ENCODE results near the gene MIF4GD. TPM values are rescaled to one million over a fixed set of nuclear protein-coding genes. Genes with fewer than 3 reads are reported as not detected.

MIF4GD gene
- total RNA-seq, 6 experiments from 2014 or later: 7.3 to 21.9 (median 8.2) TPM

DNA sequence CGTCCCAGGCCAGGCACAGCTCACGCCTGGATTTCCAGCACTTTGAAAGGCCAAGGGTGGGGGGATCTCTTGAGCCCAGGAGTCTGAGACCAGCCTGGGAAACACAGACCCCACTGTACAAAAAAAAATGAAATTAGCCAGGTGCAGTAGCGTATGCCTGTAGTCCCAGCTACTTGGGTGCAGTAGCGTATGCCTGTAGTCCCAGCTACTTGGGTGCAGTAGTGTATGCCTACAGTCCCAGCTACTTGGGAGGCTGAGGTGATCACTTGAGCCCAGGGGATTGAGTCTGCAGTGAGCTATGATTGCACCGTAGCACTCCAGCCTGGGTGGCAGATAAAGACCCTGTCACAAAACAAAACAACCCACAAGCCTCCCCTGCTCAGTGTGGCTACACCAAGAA is 45.2 kb upstream of the MIF4GD start:
- Histone ChIP-seq H3K27ac (no peak overlapping the region), H3K9me3 (no peaks in the 10 kb centered on the region), H3K27me3 (no peaks in the 10 kb centered on the region), H3K4me3 (no peak overlapping the region), H3K36me3 (peaks cover 0 to 28% (median 6%) of the 10 kb centered on the region in 4 donors), H3K4me1 (peaks cover 0 to 7% (median 4%) of the 10 kb centered on the region in 4 donors)
- ATAC-seq: no peak
- 61% methylated on average over 5 of the region's 5 CpGs for WGBS (ENCODE audit: insufficient coverage, low coverage, low lambda C conversion rate, missing lambda C conversion rate)
- intact Hi-C loops (cut with DNase I): no loop called here
- DNase-seq: no peak
- no peak for TF ChIP-seq POLR2A (IDR thresholded peaks at IDR 0.05)
- TF ChIP-seq, protein P1, sequence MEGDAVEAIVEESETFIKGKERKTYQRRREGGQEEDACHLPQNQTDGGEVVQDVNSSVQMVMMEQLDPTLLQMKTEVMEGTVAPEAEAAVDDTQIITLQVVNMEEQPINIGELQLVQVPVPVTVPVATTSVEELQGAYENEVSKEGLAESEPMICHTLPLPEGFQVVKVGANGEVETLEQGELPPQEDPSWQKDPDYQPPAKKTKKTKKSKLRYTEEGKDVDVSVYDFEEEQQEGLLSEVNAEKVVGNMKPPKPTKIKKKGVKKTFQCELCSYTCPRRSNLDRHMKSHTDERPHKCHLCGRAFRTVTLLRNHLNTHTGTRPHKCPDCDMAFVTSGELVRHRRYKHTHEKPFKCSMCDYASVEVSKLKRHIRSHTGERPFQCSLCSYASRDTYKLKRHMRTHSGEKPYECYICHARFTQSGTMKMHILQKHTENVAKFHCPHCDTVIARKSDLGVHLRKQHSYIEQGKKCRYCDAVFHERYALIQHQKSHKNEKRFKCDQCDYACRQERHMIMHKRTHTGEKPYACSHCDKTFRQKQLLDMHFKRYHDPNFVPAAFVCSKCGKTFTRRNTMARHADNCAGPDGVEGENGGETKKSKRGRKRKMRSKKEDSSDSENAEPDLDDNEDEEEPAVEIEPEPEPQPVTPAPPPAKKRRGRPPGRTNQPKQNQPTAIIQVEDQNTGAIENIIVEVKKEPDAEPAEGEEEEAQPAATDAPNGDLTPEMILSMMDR (IDR thresholded peaks at IDR 0.05): no peak

DNA sequence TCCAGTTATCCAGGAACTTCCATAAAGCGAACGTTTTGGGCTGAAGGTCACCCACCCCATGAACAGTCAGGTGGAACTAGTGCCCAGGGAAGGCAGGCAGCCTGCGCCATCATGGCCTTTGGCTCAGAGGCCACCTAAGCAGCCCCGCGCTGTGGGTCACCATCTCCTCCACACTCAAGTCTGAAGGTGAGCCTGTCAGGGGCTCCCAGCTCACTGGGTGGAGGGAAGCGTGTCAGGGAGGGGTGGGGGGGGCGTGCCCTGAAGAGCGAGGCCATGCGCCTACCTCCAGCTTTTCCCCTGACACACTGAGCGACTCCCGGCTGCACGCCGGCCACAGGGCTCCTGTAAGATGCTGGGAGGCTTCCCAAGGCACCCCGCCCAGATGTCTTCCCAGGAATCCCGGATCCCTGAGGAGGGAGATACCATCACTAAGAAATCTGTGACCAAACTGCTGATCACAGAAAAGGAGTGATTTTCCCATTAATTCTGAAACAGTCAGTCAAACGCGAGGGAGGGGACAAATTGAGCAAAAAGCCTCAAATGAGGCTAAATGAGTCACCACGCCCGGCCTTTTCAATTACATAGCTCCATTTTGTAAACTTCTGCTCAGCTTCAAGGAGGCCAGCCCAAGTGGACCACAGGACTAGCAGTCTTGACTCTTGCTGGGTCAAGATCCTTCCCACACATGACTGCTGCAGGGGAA is 44.7 kb upstream of the MIF4GD start:
- H3K27ac ChIP-seq: no peak overlapping the region
- ATAC-seq: peak in 2 of 4 donors; percentile 6 to 10
- WGBS (ENCODE audit: insufficient coverage, low coverage, low lambda C conversion rate, missing lambda C conversion rate): 58% methylated on average over 6 of the region's 19 CpGs

DNA sequence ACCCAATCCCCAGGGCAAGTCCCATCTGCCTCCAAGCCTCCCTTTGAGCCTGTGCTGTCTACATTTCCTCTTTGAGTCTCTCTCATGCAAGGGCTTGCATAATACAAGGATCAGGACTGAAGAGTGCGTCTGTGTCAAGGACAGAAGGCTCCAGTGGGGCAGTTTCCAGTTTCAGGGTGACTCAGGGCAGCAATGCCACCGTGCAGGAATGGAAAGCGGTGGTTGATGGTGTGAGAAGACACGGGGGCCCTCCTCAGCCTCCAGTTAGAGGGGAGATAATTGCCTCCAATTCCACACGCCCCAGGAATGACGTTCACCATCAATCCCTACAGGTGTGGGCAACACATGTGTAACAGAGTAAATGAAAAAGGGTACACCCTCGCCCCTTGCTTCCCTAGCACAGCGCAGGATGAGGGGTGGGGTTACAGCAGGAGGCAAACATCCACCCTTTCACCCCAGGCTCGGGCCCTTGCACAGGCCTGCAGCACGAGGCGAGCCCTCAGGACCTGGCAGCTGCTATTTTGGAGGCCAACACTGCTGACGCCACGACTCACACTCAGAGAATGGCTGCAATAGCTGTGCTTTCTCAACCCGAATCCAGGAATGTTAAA is 43.0 kb upstream of the MIF4GD start:
- intact Hi-C loops (cut with DNase I): no loop called here
- H3K4me3 ChIP-seq: no peak overlapping the region
- WGBS (ENCODE audit: insufficient coverage, low coverage, low lambda C conversion rate, missing lambda C conversion rate): 51% methylated on average over 13 of the region's 14 CpGs
- no peaks in the 10 kb centered on the region for H3K9me3 ChIP-seq
- H3K36me3 ChIP-seq: peaks cover 0 to 10% (median 4%) of the 10 kb centered on the region in 4 donors
- H3K4me1 ChIP-seq: peaks cover 0 to 18% (median 8%) of the 10 kb centered on the region in 4 donors
- ATAC-seq (peak; percentile 6 to 37 (median 15)), DNase-seq (peak in 1 of 3 donors; percentile 64)
- TF ChIP-seq, protein P1 (IDR thresholded peaks at IDR 0.05): no peak
- no peak for TF ChIP-seq POLR2A (IDR thresholded peaks at IDR 0.05)
- no peaks in the 10 kb centered on the region for H3K27me3 ChIP-seq
- peak overlapping the region in 2 of 3 donors; percentile 29 to 73 for H3K27ac ChIP-seq

More for the DNA sequence above, 44.7 kb upstream of the MIF4GD start:
- no peaks in the 10 kb centered on the region for H3K27me3 ChIP-seq
- H3K9me3 ChIP-seq: no peaks in the 10 kb centered on the region
- H3K4me1 ChIP-seq: peaks cover 0 to 7% (median 4%) of the 10 kb centered on the region in 4 donors
- H3K36me3 ChIP-seq: peaks cover 0 to 22% (median 6%) of the 10 kb centered on the region in 4 donors
- intact Hi-C loops (cut with DNase I): no loop called here
- TF ChIP-seq, protein P1 (IDR thresholded peaks at IDR 0.05): no peak
- TF ChIP-seq POLR2A (IDR thresholded peaks at IDR 0.05): no peak
- DNase-seq: no peak
- H3K4me3 ChIP-seq: no peak overlapping the region

DNA sequence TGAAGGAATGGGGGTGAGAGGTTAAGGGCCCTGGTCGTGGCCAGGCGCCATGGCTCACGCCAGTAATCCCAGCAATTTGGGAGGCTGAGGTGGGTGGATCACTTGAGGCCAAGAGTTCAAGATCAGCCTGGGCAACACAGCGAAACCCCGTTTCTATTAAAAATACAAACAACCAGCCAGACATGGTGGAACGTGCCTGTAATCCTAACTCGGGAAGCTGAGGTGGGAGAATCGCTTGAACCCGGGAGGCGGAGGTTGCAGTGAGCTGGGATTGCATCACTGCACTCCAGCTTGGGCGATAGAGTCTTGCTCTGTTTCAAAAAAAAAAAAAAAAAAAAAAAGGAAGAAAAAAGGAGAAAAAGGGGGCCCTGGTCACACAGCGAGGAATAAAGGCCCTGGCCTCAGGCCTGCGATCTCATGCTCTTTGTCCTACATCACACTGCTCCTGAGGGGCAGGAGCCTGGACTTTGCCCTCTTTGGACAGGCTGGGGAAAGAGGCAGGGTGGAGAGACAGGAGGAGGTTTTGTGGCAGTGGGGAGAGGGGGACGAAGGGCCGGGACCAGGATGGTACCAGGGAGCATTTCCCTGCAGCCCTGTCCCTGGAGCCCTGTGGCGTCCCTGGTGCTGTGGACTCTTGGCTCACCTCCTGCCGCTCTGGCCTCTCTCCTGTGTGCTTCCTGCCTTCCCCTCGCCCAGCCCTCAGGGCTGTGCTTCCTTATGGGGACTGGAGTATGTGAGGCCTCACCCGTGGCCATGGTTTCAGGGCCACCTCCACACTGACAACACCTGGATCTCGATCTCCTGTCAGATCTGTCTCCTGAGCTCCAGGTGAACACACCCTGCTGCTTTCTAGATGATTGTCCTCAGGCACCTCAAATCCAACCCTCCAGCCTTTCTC is 38.0 kb upstream of the MIF4GD start:
- H3K27me3 ChIP-seq: no peaks in the 10 kb centered on the region
- TF ChIP-seq, protein P1 (IDR thresholded peaks at IDR 0.05): no peak
- TF ChIP-seq POLR2A (IDR thresholded peaks at IDR 0.05): peak; percentile 30
- H3K9me3 ChIP-seq: no peaks in the 10 kb centered on the region
- 30% methylated on average over 10 of the region's 20 CpGs for WGBS (ENCODE audit: insufficient coverage, low coverage, low lambda C conversion rate, missing lambda C conversion rate)
- peak overlapping the region; percentile 63 to 80 (median 68) for H3K27ac ChIP-seq
- peak; percentile 87 to 94 (median 90) for ATAC-seq
- H3K4me3 ChIP-seq: peak overlapping the region in 1 of 3 donors; percentile 19
- DNase-seq: peak; percentile 72 to 87 (median 86)
- intact Hi-C loops (cut with DNase I): no loop called here
- no peaks in the 10 kb centered on the region for H3K36me3 ChIP-seq
- peaks cover 0 to 21% (median 9%) of the 10 kb centered on the region in 4 donors for H3K4me1 ChIP-seq
